Articular chondrocyte of knee joint (primary cell): ENCODE data around the gene CCDC40. TPM values are rescaled to one million over a fixed set of nuclear protein-coding genes. Genes with fewer than 3 reads are reported as not detected.

Experiments
- small RNA-seq: library from RNA; depleted of rRNA; stranded (forward); fragments of <200 nt; gene quantifications from one replicate; pipeline ENCODE3, GENCODE V24; 2012
- total RNA-seq: library from RNA; depleted of rRNA; stranded (reverse); fragments of >200 nt; gene quantifications from 2 replicates; pipeline ENCODE4 v1.2.3, GENCODE V29; 2012

Gene CCDC40
- 2.7 and 3.4 TPM in 2 replicates for total RNA-seq

GRCh38 chr17:80035937-80036714 lies at the start of gene CCDC40:
Gene CCDC40 (plus strand): TSS chr17:80036642. CDS start chr17:80036663, 21 bp downstream.

GRCh38 chr17:80035687-80035936 lies 830 bp upstream of the CCDC40 start, which contains the start of gene TBC1D16:
Gene TBC1D16 (minus strand): TSS chr17:80035872. CDS start chr17:80013547, 22,325 bp downstream.

GRCh38 chr17:80101011-80101945 lies 64.8 kb downstream of the CCDC40 start, which contains the start of gene GAA:
Gene GAA (plus strand): TSS chr17:80101581. CDS start chr17:80104587, 3,006 bp downstream.

GRCh38 chr17:80147035-80147822 lies 110.8 kb downstream of the CCDC40 start, which contains the start of gene EIF4A3:
Gene EIF4A3 (minus strand): TSS chr17:80147128. CDS start chr17:80146961, 167 bp downstream.

Small RNA genes within 50 kb of the gene (small RNA-seq; reads per million reads assigned to genes)
- gene AC087741.2 (not detected), gene MIR1268B (not detected)

Other genes starting within 250 kb of the CCDC40 start
- gene CBX8, start 239.6 kb upstream of the CCDC40 start, total RNA-seq = 2.9 and 3.8 TPM in 2 replicates
- 10.5 and 10.9 TPM in 2 replicates for gene CBX4, start 197.2 kb upstream of the CCDC40 start, total RNA-seq
- 23.9 and 29.1 TPM in 2 replicates for gene TBC1D16, start 770 bp upstream of the CCDC40 start, total RNA-seq
- 49.8 and 53.2 TPM in 2 replicates for gene GAA, start 64.9 kb downstream of the CCDC40 start, total RNA-seq
- 60.7 and 64.6 TPM in 2 replicates for gene EIF4A3, start 110.5 kb downstream of the CCDC40 start, total RNA-seq
- gene CARD14, start 133.4 kb downstream of the CCDC40 start, total RNA-seq = under 0.01 and 0.13 TPM in 2 replicates
- gene SGSH, start 183.7 kb downstream of the CCDC40 start, total RNA-seq = 21.6 and 32.3 TPM in 2 replicates
- 11.5 and 15.9 TPM in 2 replicates for gene SLC26A11, start 183.8 kb downstream of the CCDC40 start, total RNA-seq
- gene RNF213, start 224.2 kb downstream of the CCDC40 start, total RNA-seq = 144 and 152 TPM in 2 replicates